Activated T-helper 17 cell treated with anti-CD3 and anti-CD28 coated beads, Interleukin-2, amount 50 U/mL, for 72 hours (primary cell): ENCODE results near the gene ZNF273. TPM values are rescaled to one million over a fixed set of nuclear protein-coding genes. Genes with fewer than 3 reads are reported as not detected.
A peak's percentile ranks its signal among the peaks of the same experiment; 100 is the strongest.
"Not testable (repeated sequence)": the region's sequence is repeated elsewhere in the genome, so short reads cannot be mapped to it uniquely, and the experiment has no call there.

ENCODE experiments used
- ATAC-seq: fragments of 150-1000 bp; cut with Tn5 transposase; replicated peaks from 2 replicates; pipeline ENCODE4 v1.10.0; 2021; ENCODE audit warnings: mild to moderate bottlenecking, moderate library complexity
- H3K27ac Mint-ChIP-seq: one replicate; pipeline ENCODE4 v1.8.0; 2022; ENCODE audit warnings: mixed read lengths
- H3K27me3 Mint-ChIP-seq: one replicate; pipeline ENCODE4 v1.8.0; 2022; ENCODE audit warnings: mixed read lengths
- H3K36me3 Mint-ChIP-seq: one replicate; pipeline ENCODE4 v1.8.0; 2022; ENCODE audit warnings: low read depth, mild to moderate bottlenecking, mixed read lengths
- H3K4me1 Mint-ChIP-seq: one replicate; pipeline ENCODE4 v1.8.0; 2022; ENCODE audit warnings: mixed read lengths
- H3K4me3 Mint-ChIP-seq: one replicate; pipeline ENCODE4 v1.8.0; 2022; ENCODE audit warnings: mild to moderate bottlenecking, mixed read lengths
- H3K9me3 Mint-ChIP-seq: one replicate; pipeline ENCODE4 v1.8.0; 2022; ENCODE audit warnings: mixed read lengths
- total RNA-seq, 2 donors: library from RNA; stranded (reverse); gene quantifications; one replicate each; pipeline ENCODE4 v1.2.3, GENCODE V29; 2022

ZNF273 gene
- total RNA-seq, 2 donors from 2014 or later = 9.1 to 13.6 TPM

DNA sequence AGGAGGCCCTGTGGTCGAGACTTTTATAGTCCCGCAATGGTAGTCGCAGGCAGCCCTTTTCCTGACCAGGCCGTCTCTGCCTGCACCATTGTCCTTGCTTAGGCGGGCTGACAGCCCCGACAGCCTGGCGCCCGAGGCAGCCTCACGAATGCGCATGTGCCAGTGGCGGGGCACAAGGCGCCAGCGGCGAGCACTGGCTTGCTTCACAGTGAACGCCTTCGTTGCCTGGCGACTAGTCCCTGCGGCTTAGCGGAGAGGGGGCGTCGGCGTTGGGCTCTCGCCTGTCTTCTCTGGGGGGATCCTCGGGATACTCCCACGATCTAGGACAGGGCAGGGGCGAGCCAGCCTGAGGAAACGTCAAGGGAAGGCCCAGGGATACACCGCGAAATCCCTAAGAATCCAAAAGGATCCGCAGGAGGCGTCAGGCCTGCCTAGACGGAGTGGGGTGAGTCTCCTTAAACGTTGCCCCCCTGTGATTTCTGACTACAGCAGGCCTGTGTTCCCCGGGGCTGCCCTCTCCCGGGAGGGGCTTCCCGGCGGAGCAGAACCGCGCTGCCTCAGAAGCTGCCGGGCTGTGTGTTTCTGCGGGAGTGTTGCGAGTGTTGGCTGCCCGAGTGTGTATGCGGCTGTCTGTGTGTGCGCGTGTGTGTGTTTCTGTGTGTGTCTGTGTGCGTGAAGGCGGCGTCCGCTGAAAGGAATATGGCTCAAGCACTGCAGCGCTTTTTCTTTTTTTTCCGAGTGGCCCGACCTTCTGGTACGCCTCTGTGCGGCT is 20.5 kb upstream of the ZNF273 start:
- Mint-ChIP-seq H3K27ac (no peak overlapping the region), H3K36me3 (no peaks in the 10 kb centered on the region), H3K4me3 (peak overlapping the region; percentile 70), H3K4me1 (no peaks in the 10 kb centered on the region), H3K27me3 (peaks cover 33% of the 10 kb centered on the region), H3K9me3 (no peaks in the 10 kb centered on the region)
- peak; percentile 33 for ATAC-seq

DNA sequence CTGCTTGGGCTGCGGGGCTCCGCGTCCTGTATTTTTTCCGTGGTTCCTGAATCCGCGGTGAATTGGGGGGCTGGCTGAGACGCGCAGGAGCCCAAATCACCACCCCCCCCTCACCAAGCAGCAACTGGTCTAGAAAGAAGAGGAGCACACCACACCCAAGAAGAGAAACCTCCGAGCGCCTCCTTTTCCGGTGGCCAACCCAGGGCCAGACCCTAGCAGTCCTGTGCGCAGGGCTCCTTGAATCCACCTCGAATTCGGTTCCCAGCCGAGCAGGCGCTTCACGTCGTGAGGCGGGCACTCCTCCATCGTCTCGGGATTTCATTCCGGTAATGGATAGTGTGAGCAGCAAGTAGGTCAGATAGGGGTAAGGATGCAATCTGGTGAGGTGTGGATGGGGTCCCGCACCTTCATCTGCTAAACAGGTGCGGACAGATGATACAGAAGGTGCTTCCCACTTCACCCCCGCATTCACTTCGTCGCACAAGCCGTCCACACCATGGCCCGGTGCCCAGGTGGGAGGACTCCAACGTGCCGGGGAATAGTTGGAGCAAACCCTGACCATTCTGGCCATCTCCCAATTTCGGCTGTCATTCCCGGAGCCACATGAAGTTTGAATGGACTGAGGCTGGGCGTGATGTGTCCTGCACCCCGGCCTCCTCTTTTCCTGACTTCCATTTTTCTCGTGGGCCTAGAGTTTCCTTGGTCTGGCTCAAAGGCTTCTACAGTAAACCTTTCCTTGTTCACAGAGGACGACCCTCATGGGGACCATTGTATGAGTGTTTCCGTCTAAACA is 19.8 kb upstream of the ZNF273 start:
- no peak for ATAC-seq
- Mint-ChIP-seq H3K27me3 (peaks cover 36% of the 10 kb centered on the region), H3K4me1 (peaks cover 3% of the 10 kb centered on the region), H3K27ac (no peak overlapping the region), H3K4me3 (peak overlapping the region; percentile 70), H3K36me3 (no peaks in the 10 kb centered on the region), H3K9me3 (no peaks in the 10 kb centered on the region)

DNA sequence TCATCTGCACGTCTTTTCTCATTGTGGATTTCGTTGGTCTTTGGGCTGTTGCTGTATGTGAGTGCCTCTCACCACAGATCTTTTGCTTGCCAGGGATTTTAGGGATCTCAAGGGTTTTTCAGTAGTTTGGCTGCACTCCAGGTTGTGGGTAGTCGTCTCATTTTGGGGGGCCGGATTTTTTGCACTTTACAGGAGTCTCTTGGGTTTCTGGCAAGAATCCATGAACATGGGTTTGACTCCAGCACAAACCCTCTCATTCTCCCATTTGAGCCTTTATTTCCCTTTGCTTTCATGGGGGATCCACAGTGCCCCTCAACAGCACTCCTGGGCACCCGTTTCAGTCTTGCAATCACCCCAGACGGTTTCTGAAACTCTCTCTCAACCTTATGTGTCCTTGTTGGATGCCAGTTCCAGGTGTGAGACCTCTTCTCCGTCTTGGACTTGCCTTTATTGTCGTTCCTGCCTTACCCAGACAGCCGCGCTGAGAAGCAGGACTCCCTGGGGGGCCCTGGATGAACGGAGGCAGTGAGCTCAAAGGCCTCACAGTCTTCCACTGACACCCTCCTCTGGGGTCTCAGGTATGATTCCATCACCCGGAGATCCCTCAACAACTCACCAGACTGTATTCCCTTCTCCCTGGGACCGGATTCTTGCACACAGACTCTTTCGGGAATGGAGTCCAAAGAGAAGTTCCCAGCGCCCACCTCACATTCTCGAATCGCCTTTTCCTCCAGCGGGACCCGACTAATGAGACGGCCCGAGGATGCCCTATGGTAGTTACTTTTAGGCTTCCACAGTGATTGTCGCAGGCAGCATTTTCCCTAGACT is 18.8 kb upstream of the ZNF273 start:
- Mint-ChIP-seq H3K4me1 (peaks cover 3% of the 10 kb centered on the region), H3K4me3 (no peak overlapping the region), H3K27me3 (peaks cover 36% of the 10 kb centered on the region), H3K36me3 (no peaks in the 10 kb centered on the region), H3K9me3 (no peaks in the 10 kb centered on the region), H3K27ac (no peak overlapping the region)
- no peak for ATAC-seq

DNA sequence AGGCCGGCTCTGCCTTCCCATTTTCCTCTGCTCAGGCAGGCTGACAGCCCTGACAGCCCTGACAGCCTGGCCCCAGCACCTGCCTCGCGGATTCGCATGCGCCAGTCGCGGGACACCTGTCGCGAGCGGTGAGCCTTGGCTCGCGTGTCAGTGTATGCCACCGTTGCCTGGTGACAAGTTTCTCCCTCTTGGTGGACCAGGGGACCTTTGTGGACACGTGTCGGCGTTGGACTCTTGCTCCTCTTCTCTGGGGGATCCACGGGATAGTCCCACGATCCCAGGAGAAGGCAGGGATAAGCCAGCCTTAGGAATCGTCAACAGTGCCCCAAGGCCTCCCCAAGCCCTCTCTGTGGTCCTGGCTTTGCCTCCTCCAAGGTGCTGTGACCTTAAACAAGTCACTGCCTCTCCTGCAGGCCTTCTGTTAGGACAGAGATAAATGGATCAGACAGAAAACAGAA is 18.1 kb upstream of the ZNF273 start:
- H3K4me3 Mint-ChIP-seq = no peak overlapping the region
- H3K27me3 Mint-ChIP-seq = peaks cover 36% of the 10 kb centered on the region

DNA sequence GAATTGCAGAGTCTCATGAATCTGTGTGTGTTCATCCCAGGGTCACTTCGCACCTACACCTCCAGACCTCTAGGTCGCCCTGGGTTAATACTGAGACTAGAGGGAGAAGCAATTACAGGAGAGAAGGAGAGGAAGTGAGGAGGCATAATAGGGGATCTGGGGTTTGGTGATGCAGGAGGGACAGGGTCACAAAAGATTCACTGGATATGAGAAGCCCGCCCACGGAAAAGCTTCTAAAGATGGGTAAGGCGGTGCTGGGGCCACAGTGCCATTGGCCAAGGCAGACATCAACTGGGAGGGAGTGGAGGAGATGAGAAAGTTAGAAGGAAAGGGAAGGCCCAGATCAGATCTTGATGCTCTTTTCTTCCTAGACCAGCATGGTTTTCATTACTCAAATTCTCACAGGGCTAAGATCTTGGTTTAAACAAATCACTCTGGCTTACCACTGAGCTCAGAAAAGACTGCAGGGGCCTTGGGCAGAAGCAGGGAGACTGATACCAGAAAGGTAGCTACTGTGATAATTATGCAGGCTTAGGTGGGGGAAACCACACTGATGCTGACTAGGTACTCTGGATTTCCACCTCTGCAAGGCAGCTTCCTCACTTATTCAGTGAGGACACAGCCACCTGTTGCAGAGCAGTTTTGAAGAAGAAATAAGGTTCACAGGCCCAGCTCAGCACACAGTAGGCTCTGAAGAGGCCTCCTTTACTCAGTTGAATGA is 17.4 kb upstream of the ZNF273 start:
- H3K27me3 Mint-ChIP-seq = peaks cover 36% of the 10 kb centered on the region
- no peak for ATAC-seq
- H3K4me3 Mint-ChIP-seq = no peak overlapping the region
- H3K27ac Mint-ChIP-seq = no peak overlapping the region
- H3K9me3 Mint-ChIP-seq = no peaks in the 10 kb centered on the region
- no peaks in the 10 kb centered on the region for H3K36me3 Mint-ChIP-seq
- H3K4me1 Mint-ChIP-seq = peaks cover 3% of the 10 kb centered on the region

More for the DNA sequence above, 18.1 kb upstream of the ZNF273 start:
- no peaks in the 10 kb centered on the region for H3K9me3 Mint-ChIP-seq
- no peaks in the 10 kb centered on the region for H3K36me3 Mint-ChIP-seq
- no peak overlapping the region for H3K27ac Mint-ChIP-seq
- ATAC-seq = no peak
- H3K4me1 Mint-ChIP-seq = peaks cover 3% of the 10 kb centered on the region

DNA sequence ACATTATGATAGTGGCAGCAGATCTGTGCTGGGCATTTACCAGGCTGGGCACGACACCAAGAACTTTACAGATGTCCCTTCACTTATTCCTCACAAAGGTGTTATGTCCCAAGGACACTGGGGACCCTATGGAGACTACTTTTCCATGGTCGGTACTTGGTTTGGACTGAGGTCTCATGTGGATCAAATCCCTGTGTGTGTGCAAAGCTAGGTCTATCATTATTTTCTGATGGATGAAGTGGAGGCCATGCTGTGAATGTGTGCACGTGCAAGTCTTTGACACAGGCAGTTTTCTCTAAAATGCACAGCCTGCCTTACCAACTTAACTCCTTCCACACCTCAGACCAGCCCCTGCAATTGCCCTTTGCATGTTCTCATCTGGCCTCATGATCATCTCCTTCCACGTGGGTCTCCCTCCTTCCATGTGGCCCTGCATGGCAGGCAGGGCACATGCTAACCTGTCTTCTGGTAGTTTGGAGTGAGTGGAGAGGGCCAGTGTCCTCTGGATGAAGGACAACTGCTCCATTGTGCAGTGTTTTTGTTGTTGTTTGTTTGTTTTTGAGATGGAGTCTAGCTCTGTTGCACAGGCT is 16.0 kb upstream of the ZNF273 start:
- Mint-ChIP-seq H3K27ac (no peak overlapping the region), H3K4me3 (no peak overlapping the region), H3K27me3 (peaks cover 29% of the 10 kb centered on the region), H3K4me1 (peaks cover 3% of the 10 kb centered on the region), H3K36me3 (no peaks in the 10 kb centered on the region), H3K9me3 (no peaks in the 10 kb centered on the region)
- ATAC-seq = no peak

DNA sequence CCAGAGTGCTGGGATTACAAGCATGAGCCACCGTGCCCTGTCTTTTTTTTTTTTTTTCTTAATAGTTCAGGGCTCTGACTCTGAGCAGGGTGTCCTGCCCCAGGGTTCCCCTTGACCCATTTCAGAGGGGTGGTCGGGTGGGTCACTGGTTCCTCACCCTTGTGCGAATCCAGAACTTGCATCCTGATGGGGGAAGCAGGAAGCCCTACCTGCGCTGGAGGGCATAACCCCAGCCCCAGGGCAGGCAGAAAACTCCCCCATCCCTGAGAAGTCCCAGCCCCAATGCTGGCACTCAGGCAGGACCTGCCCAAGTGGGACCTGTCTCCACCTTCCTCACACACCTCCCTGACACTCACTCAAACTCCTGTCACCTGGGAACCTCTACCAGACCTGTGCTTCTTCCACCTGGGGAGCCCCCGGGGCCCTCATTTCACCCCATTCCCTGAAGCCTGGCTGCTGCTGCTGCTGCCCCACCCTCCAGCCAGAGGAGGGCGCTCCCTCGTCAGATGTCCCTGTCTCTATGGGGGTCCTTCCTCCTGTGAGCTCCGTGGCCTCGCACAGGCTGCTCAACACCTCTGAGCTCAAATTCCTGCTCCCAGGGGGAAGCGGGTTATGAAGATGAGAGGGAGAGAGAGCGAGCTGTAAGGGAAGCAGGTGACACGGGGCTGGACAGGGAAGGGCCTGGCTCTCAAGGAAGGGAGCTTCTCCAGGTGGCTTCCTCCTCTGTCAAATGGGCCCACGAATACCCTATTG is 15.1 kb upstream of the ZNF273 start:
- peak; percentile 56 for ATAC-seq
- Mint-ChIP-seq H3K9me3 (no peaks in the 10 kb centered on the region), H3K4me1 (peaks cover 3% of the 10 kb centered on the region), H3K4me3 (peak overlapping the region; percentile 88), H3K36me3 (no peaks in the 10 kb centered on the region), H3K27ac (peak overlapping the region; percentile 64), H3K27me3 (peaks cover 24% of the 10 kb centered on the region)

DNA sequence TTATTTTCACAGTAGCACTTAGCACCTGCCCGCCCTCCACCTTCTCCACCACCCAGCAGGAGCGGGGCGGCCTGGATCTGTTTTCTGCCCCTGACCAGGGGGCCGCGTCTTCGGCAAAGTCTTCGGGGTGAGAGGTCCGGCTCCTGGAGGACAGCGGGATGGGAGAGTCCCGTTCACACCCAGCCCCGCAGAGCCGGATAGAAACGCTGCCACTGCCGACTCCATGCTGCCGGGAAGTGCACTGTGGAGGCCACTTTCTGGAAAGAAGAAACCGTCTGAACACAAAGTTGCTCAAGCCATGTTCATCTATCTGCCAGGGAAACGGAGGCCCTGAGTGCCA is 14.5 kb upstream of the ZNF273 start:
- Mint-ChIP-seq H3K27ac (peak overlapping the region; percentile 64), H3K9me3 (no peaks in the 10 kb centered on the region), H3K27me3 (peaks cover 19% of the 10 kb centered on the region), H3K4me3 (peak overlapping the region; percentile 88), H3K4me1 (peaks cover 3% of the 10 kb centered on the region), H3K36me3 (no peaks in the 10 kb centered on the region)
- peak; percentile 39 for ATAC-seq

DNA sequence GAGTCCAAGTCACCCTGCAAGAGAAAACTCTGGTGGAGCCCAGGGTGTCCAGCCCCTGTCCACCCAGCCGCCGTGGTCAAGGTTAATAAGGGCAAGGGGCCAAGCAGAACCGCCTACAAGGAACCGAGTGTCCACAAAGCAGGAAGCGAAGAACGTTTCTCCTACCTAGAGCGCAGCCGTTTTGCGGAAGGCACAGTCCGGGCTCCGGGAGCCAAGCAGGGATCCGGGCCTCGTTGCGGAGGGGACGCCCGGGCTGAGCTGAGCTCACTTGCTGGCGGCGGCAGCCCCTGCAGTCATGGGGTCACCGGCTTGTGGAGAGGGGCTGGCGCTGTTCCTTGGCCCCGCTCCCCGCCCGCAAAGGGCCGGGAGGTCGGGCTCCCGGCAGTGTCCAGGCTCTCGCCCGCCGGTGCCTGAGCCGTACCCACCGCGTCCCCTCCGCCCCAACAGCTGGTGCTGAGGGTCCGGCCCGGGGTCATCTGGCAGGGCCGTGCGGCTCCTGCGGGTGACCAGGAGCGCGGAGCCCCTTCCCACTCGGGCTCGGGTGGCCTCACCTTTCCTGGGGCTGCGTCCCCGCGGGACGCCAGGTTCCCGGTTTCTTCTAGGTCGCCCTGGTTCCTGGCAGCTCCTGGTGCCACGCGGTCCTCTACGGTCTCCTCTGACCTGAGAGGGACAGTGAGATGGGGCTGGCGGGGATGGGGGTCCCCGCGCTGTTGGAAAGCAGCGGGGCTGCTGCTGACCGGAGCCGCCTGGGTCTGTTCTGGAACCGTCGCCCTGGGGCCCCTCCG is 14.0 kb upstream of the ZNF273 start:
- Mint-ChIP-seq H3K4me1 (peaks cover 3% of the 10 kb centered on the region), H3K9me3 (no peaks in the 10 kb centered on the region), H3K4me3 (peak overlapping the region; percentile 88), H3K27ac (peak overlapping the region; percentile 64), H3K27me3 (peaks cover 13% of the 10 kb centered on the region), H3K36me3 (no peaks in the 10 kb centered on the region)
- ATAC-seq = peak; percentile 46

DNA sequence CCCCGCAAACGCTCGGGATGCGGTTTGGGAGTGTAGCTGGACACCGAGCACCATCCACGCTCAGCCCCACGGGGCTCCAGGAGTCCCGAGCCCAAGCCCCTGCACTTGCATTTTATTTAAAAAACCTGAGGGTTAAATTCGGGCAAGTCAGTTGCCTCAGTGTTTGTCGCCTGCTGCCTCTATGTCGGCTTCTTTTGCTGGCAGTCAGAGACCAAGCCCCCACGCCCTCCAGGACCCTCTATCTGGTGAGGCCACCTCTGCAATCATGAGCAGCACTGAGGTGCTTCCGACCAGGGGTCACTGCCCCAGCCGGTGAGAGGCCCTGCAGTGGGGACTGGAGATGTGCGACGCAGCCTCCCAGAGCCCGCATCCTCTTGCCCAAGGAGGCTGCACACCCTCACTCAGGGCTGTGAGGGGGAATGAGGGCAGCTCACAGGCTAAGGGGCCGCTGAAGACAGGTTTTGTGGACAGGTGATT is 13.3 kb upstream of the ZNF273 start:
- H3K27me3 Mint-ChIP-seq = peaks cover 8% of the 10 kb centered on the region
- H3K4me1 Mint-ChIP-seq = peaks cover 3% of the 10 kb centered on the region
- ATAC-seq = no peak
- H3K4me3 Mint-ChIP-seq = peak overlapping the region; percentile 16
- H3K27ac Mint-ChIP-seq = no peak overlapping the region
- no peaks in the 10 kb centered on the region for H3K36me3 Mint-ChIP-seq
- H3K9me3 Mint-ChIP-seq = no peaks in the 10 kb centered on the region

DNA sequence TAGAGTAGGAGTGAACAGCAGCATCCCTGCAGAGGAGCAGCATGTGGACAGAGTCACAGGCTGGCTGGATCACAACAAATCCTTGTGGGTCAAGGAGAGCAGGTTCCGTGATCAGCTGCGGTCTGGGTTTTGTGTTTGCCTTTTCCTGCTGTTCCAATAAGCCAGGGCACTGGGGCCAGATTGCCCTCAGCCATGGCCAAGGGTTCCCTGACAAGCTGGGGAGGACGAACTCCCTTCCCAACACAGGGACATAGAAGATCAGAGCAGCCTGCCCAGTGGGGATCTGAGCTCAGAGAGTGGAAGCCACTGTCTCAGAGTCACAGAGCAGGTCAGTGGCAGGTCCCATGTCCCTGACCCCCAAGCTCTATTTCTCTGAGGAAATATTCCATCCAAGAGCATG is 12.8 kb upstream of the ZNF273 start:
- ATAC-seq, H3K4me3 Mint-ChIP-seq, H3K27me3 Mint-ChIP-seq, H3K9me3 Mint-ChIP-seq, H3K36me3 Mint-ChIP-seq, H3K27ac Mint-ChIP-seq, H3K4me1 Mint-ChIP-seq: not testable (repeated sequence)

DNA sequence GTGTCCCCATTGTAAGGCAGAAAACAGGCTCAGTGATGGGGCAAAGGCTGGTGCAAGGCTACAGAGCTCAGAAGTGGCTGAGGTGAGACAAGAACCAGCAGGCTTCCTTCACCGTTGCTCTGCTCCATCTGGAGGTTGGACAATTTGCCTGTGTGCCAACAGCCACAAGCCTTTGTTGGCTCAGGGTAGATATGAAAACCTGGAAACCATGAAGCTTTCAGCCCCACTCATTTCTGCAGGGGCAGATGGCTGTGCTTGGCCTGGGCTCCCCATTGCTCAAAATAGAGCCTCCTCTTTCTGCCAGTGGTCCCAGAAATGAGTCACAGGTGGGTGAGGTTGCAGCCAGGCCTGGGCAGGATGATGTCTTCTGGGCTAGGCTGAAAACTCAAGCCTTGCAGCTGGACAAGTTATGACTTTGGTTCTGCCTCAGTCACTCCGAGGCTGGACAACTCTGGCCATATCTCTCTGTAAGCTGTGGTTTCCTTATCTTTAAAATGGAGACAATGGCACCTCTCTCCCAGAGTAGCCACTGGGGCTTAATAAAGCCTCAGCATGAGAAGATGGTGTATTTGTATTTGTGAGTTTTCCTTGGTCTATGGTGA is 12.2 kb upstream of the ZNF273 start:
- no peaks in the 10 kb centered on the region for H3K36me3 Mint-ChIP-seq
- ATAC-seq = no peak

More for the DNA sequence above, 12.2 kb upstream of the ZNF273 start:
- no peak overlapping the region for H3K4me3 Mint-ChIP-seq
- H3K27me3 Mint-ChIP-seq = peaks cover 3% of the 10 kb centered on the region
- H3K9me3 Mint-ChIP-seq = no peaks in the 10 kb centered on the region
- H3K27ac Mint-ChIP-seq = no peak overlapping the region
- H3K4me1 Mint-ChIP-seq = peaks cover 3% of the 10 kb centered on the region
